ENCODE measurements around the gene SMC1A.

SMC1A gene

DNA sequence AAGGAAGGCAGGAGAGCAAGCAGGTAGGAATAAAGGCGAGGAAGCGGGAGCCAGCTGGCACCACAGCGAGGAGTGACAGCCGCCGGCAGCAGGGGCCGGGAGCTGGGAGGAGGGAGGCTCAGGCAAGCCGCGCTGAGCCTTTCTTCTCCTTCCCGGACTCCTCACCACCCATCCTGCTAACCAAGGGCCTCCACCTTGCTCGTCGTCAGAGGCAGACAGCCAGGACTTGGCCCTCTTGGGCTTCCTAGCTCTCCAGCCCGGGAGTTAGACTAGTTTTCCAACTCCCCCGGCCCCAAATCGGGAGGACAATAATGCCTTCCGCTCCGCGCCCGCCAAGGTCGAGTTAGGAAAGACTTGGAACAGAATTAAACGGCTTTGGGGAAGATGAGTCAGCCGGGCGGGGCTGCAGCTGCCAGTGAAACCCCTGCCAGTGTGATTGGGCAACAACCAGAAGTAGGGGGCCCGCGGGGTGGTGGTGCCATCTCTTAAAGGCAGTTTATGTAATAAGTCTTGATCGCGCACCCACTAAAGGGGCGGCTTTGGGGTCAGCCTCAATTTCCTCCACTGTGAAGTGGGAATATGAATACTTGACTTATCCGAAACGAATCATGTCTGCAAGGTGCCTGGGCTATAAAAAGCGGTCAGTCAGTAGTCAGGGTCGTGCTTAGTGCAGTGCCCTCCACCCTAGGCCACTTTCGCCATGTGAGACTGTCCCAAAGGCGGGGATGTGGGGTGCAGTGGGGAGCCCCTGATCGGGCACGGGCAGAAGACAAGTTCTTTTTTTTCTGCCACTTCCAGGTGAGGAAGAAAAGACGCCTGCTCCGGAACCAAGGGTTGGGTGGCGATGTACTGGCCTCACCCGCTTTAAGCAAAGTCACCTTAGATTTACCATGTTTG, 18.4 kb upstream of the SMC1A start:
- TF ChIP-seq, protein P1, sequence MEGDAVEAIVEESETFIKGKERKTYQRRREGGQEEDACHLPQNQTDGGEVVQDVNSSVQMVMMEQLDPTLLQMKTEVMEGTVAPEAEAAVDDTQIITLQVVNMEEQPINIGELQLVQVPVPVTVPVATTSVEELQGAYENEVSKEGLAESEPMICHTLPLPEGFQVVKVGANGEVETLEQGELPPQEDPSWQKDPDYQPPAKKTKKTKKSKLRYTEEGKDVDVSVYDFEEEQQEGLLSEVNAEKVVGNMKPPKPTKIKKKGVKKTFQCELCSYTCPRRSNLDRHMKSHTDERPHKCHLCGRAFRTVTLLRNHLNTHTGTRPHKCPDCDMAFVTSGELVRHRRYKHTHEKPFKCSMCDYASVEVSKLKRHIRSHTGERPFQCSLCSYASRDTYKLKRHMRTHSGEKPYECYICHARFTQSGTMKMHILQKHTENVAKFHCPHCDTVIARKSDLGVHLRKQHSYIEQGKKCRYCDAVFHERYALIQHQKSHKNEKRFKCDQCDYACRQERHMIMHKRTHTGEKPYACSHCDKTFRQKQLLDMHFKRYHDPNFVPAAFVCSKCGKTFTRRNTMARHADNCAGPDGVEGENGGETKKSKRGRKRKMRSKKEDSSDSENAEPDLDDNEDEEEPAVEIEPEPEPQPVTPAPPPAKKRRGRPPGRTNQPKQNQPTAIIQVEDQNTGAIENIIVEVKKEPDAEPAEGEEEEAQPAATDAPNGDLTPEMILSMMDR (IDR thresholded peaks at IDR 0.05; ENCODE audit: low read depth, low read length): no peak
- TF ChIP-seq MYC (IDR thresholded peaks at IDR 0.05; ENCODE audit: low read depth, low read length): no peak
- peak; percentile 10 for TF ChIP-seq POLR2A (IDR thresholded peaks at IDR 0.05; ENCODE audit: extremely low read depth, insufficient read length)
- TF ChIP-seq, protein P2, sequence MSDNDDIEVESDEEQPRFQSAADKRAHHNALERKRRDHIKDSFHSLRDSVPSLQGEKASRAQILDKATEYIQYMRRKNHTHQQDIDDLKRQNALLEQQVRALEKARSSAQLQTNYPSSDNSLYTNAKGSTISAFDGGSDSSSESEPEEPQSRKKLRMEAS (IDR thresholded peaks at IDR 0.05; ENCODE audit: low read depth, low read length): 0 out of 2 replicates have a peak, but pooled peaks have one; percentile 1
- peak; percentile 94 for DNase-seq (ENCODE audit: low read depth)
- peak overlapping the region; percentile 77 for H3K4me3 ChIP-seq (ENCODE audit: low read depth, low read length)

DNA sequence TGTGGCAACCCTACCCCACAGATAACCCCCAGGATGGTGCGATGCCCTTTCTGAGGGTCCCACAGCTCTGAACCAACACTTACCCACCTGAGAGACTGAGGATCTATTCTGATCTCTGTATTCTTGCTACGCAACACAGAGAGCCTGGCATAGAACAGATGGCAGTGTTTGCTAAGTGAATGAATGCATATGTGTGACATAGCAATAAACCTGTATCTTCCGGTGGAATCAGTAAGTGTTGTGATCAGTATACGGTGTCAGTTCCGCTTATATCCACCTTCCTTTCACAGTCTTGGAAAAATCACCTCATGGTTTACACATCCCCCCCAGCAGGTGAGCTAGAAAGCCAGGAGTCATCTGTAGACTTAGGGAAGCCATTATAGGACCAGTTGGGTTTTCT, 17.6 kb upstream of the SMC1A start:
- DNase-seq (ENCODE audit: low read depth): peak; percentile 66
- TF ChIP-seq, protein P2 (IDR thresholded peaks at IDR 0.05; ENCODE audit: low read depth, low read length): no peak
- no peak for TF ChIP-seq MYC (IDR thresholded peaks at IDR 0.05; ENCODE audit: low read depth, low read length)
- TF ChIP-seq, protein P1 (IDR thresholded peaks at IDR 0.05; ENCODE audit: low read depth, low read length): no peak
- TF ChIP-seq POLR2A (IDR thresholded peaks at IDR 0.05; ENCODE audit: extremely low read depth, insufficient read length): no peak
- H3K4me3 ChIP-seq (ENCODE audit: low read depth, low read length): peak overlapping the region; percentile 77

DNA sequence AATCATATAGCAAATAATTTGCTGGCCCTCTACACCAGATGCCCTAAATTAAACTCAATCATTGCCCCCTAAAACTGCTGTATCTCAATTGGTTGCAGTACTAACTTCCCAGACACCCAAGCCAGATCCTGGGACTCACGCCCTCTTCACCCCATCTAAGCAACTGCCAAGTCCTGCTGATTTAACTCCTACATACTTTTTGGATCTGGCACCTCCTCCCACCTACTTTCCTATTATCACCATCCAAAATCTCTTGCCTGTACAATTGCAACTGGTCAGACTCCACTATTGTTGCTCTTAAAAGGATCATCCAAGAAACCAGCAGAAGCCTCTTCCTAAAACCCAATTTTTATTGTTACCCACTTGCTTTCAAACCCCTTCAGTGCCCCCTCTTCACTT, 16.4 kb upstream of the SMC1A start:
- DNase-seq (ENCODE audit: low read depth): no peak
- no peak overlapping the region for H3K4me3 ChIP-seq (ENCODE audit: low read depth, low read length)
- TF ChIP-seq MYC (IDR thresholded peaks at IDR 0.05; ENCODE audit: low read depth, low read length): no peak
- no peak for TF ChIP-seq POLR2A (IDR thresholded peaks at IDR 0.05; ENCODE audit: extremely low read depth, insufficient read length)
- TF ChIP-seq, protein P2 (IDR thresholded peaks at IDR 0.05; ENCODE audit: low read depth, low read length): no peak
- TF ChIP-seq, protein P1 (IDR thresholded peaks at IDR 0.05; ENCODE audit: low read depth, low read length): no peak

DNA sequence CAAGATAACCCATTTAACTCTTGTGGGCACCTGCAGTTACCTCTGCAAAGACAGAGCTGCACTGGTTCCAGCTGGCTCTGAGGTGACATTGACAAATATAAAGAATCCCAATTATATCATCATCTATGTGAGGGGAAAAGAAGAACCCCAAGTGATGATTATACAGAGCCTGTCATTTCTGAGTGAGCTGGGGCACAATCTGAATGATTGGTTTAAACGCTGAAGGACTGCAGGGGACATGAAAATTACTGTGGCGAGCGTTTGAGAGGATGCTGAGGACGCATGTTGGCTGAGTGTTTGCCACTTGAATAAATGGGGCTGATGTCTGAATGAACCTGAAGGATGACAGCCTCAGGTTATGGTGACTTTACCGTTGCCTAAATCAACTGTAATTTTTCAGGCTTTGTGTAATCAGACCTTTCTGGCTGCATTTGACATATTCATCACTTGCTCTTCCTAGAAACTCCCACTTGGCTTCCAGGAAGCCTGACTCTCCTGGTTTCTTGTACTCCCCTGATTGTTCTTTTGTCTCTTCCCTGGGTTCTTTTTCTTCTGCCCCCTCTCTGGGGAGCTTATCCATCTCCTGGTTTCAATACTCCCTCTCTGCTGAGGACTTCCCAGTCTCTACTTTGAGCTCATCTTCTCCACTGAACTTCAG, 15.8 kb upstream of the SMC1A start:
- DNase-seq (ENCODE audit: low read depth): no peak
- TF ChIP-seq, protein P2 (IDR thresholded peaks at IDR 0.05; ENCODE audit: low read depth, low read length): no peak
- TF ChIP-seq MYC (IDR thresholded peaks at IDR 0.05; ENCODE audit: low read depth, low read length) (no peak), POLR2A (IDR thresholded peaks at IDR 0.05; ENCODE audit: extremely low read depth, insufficient read length) (no peak)
- TF ChIP-seq, protein P1 (IDR thresholded peaks at IDR 0.05; ENCODE audit: low read depth, low read length): no peak
- no peak overlapping the region for H3K4me3 ChIP-seq (ENCODE audit: low read depth, low read length)

DNA sequence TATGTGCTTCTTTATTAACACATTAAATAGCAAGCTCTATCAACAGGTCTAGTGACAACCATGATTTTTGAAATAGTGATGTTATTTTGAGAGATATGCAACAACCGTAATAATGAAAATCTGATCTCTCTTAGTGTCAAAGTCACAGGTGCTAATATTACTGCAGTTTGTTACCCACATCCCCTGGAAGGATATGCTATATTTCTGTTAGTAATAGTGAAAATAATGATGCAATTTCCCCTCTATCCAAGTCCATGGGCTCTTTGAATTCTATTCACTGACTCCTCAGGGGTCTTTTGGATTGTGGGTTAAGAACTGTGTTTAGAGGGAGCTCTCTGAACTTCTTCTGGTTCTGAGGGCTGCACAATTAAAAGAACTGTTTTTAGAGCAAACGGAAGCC, 14.8 kb upstream of the SMC1A start:
- DNase-seq (ENCODE audit: low read depth): no peak
- TF ChIP-seq, protein P2 (IDR thresholded peaks at IDR 0.05; ENCODE audit: low read depth, low read length): no peak
- TF ChIP-seq POLR2A (IDR thresholded peaks at IDR 0.05; ENCODE audit: extremely low read depth, insufficient read length) (no peak), MYC (IDR thresholded peaks at IDR 0.05; ENCODE audit: low read depth, low read length) (no peak)
- TF ChIP-seq, protein P1 (IDR thresholded peaks at IDR 0.05; ENCODE audit: low read depth, low read length): no peak
- H3K4me3 ChIP-seq (ENCODE audit: low read depth, low read length): no peak overlapping the region

Measured in NB4 (cell line).